Fibroblast of lung (primary cell): ENCODE measurements around the gene S100A10. TPM values are rescaled to one million over a fixed set of nuclear protein-coding genes. Genes with fewer than 3 reads are reported as not detected.

Experiments used
- DNase-seq, 2 donors: peaks; one replicate each; pipeline versions ENCODE4 v3.0.0 to v3.0.0-alpha.2; 2010; ENCODE audit warnings: low read depth in 2 of 2
- H2AFZ ChIP-seq: 2 replicates; pipeline ENCODE4 v1.5.1; 2012; ENCODE audit warnings: low read length, control low read depth, inconsistent platforms
- H3K27ac ChIP-seq: 2 replicates; pipeline ENCODE4 v1.5.1; 2011; ENCODE audit warnings: low read length, control low read depth; ENCODE audit not compliant: insufficient read depth
- H3K27me3 ChIP-seq: 2 replicates; pipeline ENCODE4 v1.5.1; 2011; ENCODE audit warnings: mild to moderate bottlenecking, low read length; ENCODE audit not compliant: control insufficient read depth, insufficient read depth
- H3K36me3 ChIP-seq: 2 replicates; pipeline ENCODE4 v1.5.1; 2011; ENCODE audit warnings: low read length; ENCODE audit not compliant: control insufficient read depth, insufficient read depth
- H3K4me1 ChIP-seq: 2 replicates; pipeline ENCODE4 v1.5.1; 2011; ENCODE audit warnings: low read length; ENCODE audit not compliant: control insufficient read depth, insufficient read depth; ENCODE audit errors: extremely low read depth
- H3K4me2 ChIP-seq: 2 replicates; pipeline ENCODE4 v1.5.1; 2011; ENCODE audit warnings: low read length, control low read depth; ENCODE audit not compliant: insufficient read depth; ENCODE audit errors: extremely low read depth
- H3K4me3 ChIP-seq, 4 experiments: fragments of 200-600 bp in 1 of 4; sonication (generic) in 1 of 4; replicated peaks in 1 of 4; 2 replicates each; pipeline ENCODE4 v1.5.1; 2011 to 2016; ENCODE audit warnings: low read length in 4 of 4, low read depth in 3 of 4, mild to moderate bottlenecking in 3 of 4, control low read depth in 2 of 4, inconsistent platforms in 1 of 4, mixed read lengths in 1 of 4; ENCODE audit not compliant: insufficient read depth in 1 of 4; ENCODE audit errors: control extremely low read depth in 1 of 4
- H3K79me2 ChIP-seq: 2 replicates; pipeline ENCODE4 v1.5.1; 2012; ENCODE audit warnings: mild to moderate bottlenecking, low read length, inconsistent platforms; ENCODE audit not compliant: control insufficient read depth, insufficient read depth
- H3K9ac ChIP-seq: 2 replicates; pipeline ENCODE4 v1.5.1; 2011; ENCODE audit warnings: mild to moderate bottlenecking, low read length, control low read depth; ENCODE audit not compliant: insufficient read depth
- H3K9me3 ChIP-seq: 2 replicates; pipeline ENCODE4 v1.5.1; 2012; ENCODE audit warnings: low read depth, low read length; ENCODE audit not compliant: control insufficient read depth, insufficient read depth
- H4K20me1 ChIP-seq: 2 replicates; pipeline ENCODE4 v1.5.1; 2011; ENCODE audit warnings: low read length; ENCODE audit not compliant: control insufficient read depth, insufficient read depth; ENCODE audit errors: extremely low read depth
- EZH2 ChIP-seq: IDR thresholded peaks from 2 replicates; pipeline ENCODE4 v1.5.1; 2012; ENCODE audit warnings: low read length, control low read depth, mild to moderate bottlenecking; ENCODE audit errors: missing control alignments
- polyA minus RNA-seq: library from RNA; depleted of rRNA, polyadenylated mRNA; stranded (reverse); fragments of >200 nt; gene quantifications from 2 replicates; pipeline ENCODE4 v1.2.3, GENCODE V29; 2011; ENCODE audit warnings: low replicate concordance
- polyA plus RNA-seq, 2 donors: library from polyadenylated mRNA; depleted of rRNA in 1 of 2; stranded (reverse) in 1 of 2; unstranded in 1 of 2; fragments of >200 nt; gene quantifications; 2 replicates each; pipeline ENCODE4 v1.2.1, GENCODE V29; 2011 to 2012; ENCODE audit warnings: missing spikeins in 1 of 2
- total RNA-seq: library from RNA; depleted of rRNA; stranded (reverse); fragments of >200 nt; gene quantifications from 2 replicates; pipeline ENCODE4 v1.2.1, GENCODE V29; 2014
- TF ChIP-seq, protein P1 (sequence below), 2 donors: IDR thresholded peaks in 1 of 2; conservative IDR thresholded peaks in 1 of 2; 1 replicate in 1 of 2; 2 replicates in 1 of 2; pipeline ENCODE4 v1.5.1; 2011 to 2012; ENCODE audit warnings: low read length in 2 of 2, control low read depth in 1 of 2, inconsistent platforms in 1 of 2, low read depth in 1 of 2, mild to moderate bottlenecking in 1 of 2

S100A10 gene, protein sequence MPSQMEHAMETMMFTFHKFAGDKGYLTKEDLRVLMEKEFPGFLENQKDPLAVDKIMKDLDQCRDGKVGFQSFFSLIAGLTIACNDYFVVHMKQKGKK
- total RNA-seq: 136 and 141 TPM in 2 replicates
- 599 and 750 TPM in 2 replicates for polyA plus RNA-seq
- 1,283 and 1,489 TPM in 2 replicates for polyA plus RNA-seq (2012)
- polyA minus RNA-seq: 47.8 and 52.6 TPM in 2 replicates

DNA sequence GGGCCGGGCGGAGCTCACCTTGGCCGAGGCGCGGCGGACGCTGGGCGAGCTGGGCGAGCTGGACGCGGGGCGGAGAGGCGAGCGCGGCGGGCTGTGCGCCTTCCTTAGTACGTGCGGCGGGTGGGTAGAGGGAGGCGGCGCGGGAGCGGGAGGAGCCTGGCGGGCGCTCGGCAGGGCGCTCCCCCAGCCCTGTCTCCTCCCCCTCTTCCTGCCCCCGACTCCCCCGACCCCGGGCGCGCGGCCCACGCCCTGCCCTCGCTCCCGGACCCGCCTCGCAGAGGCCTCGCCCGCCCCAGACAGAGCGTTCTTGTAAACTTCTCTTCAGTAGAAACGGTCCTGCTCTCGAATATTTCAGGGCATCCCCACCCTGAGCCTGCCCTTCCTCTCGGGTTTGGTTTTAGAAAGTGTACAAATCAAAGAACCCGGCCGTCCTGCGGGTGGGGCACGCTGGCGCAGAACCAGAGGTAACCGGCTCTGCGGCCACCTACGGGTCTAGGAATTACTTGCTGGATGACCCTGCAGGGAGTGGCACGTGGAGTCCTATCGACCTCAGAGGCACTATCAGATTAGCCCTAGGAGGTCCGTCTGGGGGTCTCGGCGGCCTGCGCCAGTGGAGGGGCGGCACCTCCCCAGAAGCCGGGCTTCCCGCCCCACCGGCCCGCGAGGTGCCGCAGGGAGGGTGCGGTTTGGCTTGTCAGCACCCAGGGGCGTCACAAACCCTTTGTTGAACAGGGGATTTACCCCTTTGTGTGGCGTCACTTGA, at the start of gene S100A10:
S100A10 (minus strand) TSS at position 126 of the 763 bp plus-strand sequence. CDS start 7,629 bp downstream, outside the sequence.
- H3K9ac ChIP-seq: peak within 1 kb of the TSS; percentile 92
- no peaks in the 10 kb centered on the region for H3K27me3 ChIP-seq
- H3K36me3 ChIP-seq: no peaks in the 10 kb centered on the region
- H3K79me2 ChIP-seq: peaks cover 44% of the 10 kb centered on the region
- DNase-seq: peak; percentile 76 to 79
- H3K4me3 ChIP-seq: peak within 1 kb of the TSS; percentile 66 to 93 (median 84)
- no peak within 1 kb of the TSS for H2AFZ ChIP-seq
- no peaks in the 10 kb centered on the region for H4K20me1 ChIP-seq
- peak within 1 kb of the TSS; percentile 98 for H3K27ac ChIP-seq
- TF ChIP-seq EZH2: no peak
- TF ChIP-seq, protein P1, sequence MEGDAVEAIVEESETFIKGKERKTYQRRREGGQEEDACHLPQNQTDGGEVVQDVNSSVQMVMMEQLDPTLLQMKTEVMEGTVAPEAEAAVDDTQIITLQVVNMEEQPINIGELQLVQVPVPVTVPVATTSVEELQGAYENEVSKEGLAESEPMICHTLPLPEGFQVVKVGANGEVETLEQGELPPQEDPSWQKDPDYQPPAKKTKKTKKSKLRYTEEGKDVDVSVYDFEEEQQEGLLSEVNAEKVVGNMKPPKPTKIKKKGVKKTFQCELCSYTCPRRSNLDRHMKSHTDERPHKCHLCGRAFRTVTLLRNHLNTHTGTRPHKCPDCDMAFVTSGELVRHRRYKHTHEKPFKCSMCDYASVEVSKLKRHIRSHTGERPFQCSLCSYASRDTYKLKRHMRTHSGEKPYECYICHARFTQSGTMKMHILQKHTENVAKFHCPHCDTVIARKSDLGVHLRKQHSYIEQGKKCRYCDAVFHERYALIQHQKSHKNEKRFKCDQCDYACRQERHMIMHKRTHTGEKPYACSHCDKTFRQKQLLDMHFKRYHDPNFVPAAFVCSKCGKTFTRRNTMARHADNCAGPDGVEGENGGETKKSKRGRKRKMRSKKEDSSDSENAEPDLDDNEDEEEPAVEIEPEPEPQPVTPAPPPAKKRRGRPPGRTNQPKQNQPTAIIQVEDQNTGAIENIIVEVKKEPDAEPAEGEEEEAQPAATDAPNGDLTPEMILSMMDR (conservative IDR thresholded peaks at IDR 0.05 in 1 of 2, IDR thresholded peaks at IDR 0.05 in 1 of 2; ENCODE audit: low read depth in 1 of 2, low read length in 2 of 2): no peak
- H3K9me3 ChIP-seq: no peaks in the 10 kb centered on the region
- peak within 1 kb of the TSS; percentile 82 for H3K4me2 ChIP-seq
- H3K4me1 ChIP-seq: peaks cover 25% of the 10 kb centered on the region

DNA sequence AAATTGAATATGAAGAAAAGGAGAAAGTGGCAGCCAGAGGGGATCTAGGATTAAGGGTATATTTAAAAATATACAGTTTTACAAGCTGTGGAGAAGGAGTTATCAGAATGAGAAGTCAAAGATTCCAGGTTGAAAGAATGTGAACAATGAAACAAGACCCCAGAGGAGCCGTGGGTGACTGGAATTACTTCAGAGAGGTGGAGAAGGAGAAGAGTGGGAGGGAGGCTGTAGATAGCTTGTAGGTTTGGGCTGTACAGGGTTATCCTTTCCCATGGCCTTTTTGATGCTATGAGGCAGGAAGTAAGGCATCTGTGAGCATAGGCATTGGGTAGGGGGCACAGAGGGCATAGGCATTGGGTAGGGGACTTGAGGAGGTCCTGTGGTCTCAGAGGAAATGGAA, 48.4 kb upstream of the S100A10 start:
- Histone ChIP-seq H2AFZ (no peak overlapping the region), H3K4me3 (no peak overlapping the region), H3K4me1 (peaks cover under 1% of the 10 kb centered on the region), H3K27ac (no peak overlapping the region), H3K36me3 (no peaks in the 10 kb centered on the region), H3K79me2 (no peaks in the 10 kb centered on the region), H3K27me3 (peaks cover 16% of the 10 kb centered on the region), H3K9ac (no peak overlapping the region), H3K4me2 (no peak overlapping the region), H3K9me3 (no peaks in the 10 kb centered on the region), H4K20me1 (no peaks in the 10 kb centered on the region)
- no peak for TF ChIP-seq EZH2
- TF ChIP-seq, protein P1 (conservative IDR thresholded peaks at IDR 0.05 in 1 of 2, IDR thresholded peaks at IDR 0.05 in 1 of 2; ENCODE audit: low read depth in 1 of 2, low read length in 2 of 2): no peak
- no peak for DNase-seq

DNA sequence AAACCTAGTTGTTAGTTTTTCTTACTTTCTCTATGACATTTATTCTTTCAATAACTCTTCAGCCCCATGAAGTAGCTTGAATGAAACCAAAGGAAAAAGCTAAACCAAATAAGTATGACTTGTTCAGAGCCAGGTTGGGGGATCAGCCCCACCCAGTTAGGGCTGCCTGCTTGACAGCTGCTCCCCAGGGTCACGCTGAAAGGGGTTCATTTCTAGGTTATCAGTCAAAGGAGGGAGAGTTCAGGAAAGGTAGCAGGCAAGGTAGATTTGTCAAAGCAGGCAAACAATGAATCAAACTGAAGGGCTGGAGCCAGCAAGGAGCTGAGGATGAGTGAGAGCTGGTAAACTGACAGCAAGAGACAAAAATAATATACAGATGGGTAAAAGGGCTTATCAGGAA, 46.2 kb upstream of the S100A10 start:
- H3K79me2 ChIP-seq: peaks cover 17% of the 10 kb centered on the region
- no peak for DNase-seq
- peaks cover 16% of the 10 kb centered on the region for H3K27me3 ChIP-seq
- no peaks in the 10 kb centered on the region for H3K9me3 ChIP-seq
- no peaks in the 10 kb centered on the region for H3K4me1 ChIP-seq
- H4K20me1 ChIP-seq: no peaks in the 10 kb centered on the region
- no peak overlapping the region for H3K4me3 ChIP-seq
- TF ChIP-seq EZH2: no peak
- TF ChIP-seq, protein P1 (conservative IDR thresholded peaks at IDR 0.05 in 1 of 2, IDR thresholded peaks at IDR 0.05 in 1 of 2; ENCODE audit: low read depth in 1 of 2, low read length in 2 of 2): no peak
- H3K27ac ChIP-seq: no peak overlapping the region
- no peak overlapping the region for H3K4me2 ChIP-seq
- H2AFZ ChIP-seq: no peak overlapping the region
- no peak overlapping the region for H3K9ac ChIP-seq
- H3K36me3 ChIP-seq: no peaks in the 10 kb centered on the region
